Type B pancreatic cell (in vitro differentiated cells): ENCODE measurements around the gene SDC3. TPM values are rescaled to one million over a fixed set of nuclear protein-coding genes. Genes with fewer than 3 reads are reported as not detected.

Experiments
- DNase-seq: peaks from one replicate; pipeline ENCODE4 v3.0.0; 2021; ENCODE audit warnings: mixed read lengths; ENCODE audit not compliant: unreplicated experiment; ENCODE audit errors: extremely low spot score
- H3K27ac Mint-ChIP-seq: 2 replicates; pipeline ENCODE4 v1.8.0; 2021; ENCODE audit warnings: mild to moderate bottlenecking, mixed read lengths
- H3K27me3 Mint-ChIP-seq: 2 replicates; pipeline ENCODE4 v1.8.0; 2021; ENCODE audit warnings: mixed read lengths
- H3K36me3 Mint-ChIP-seq: 2 replicates; pipeline ENCODE4 v1.8.0; 2021; ENCODE audit warnings: mixed read lengths
- H3K4me1 Mint-ChIP-seq: one replicate; pipeline ENCODE4 v1.8.0; 2021; ENCODE audit warnings: mixed read lengths; ENCODE audit not compliant: unreplicated experiment
- H3K4me3 Mint-ChIP-seq: 2 replicates; pipeline ENCODE4 v1.8.0; 2021; ENCODE audit warnings: mild to moderate bottlenecking, mixed read lengths
- H3K9me3 Mint-ChIP-seq: 2 replicates; pipeline ENCODE4 v1.8.0; 2021; ENCODE audit warnings: mixed read lengths
- CTCF ChIP-seq: fragments of 200-600 bp; sonication (generic); conservative IDR thresholded peaks from 2 replicates; pipeline ENCODE4 v1.5.0; 2021; ENCODE audit warnings: antibody characterized with exemption, mild to moderate bottlenecking
- total RNA-seq: library from RNA; stranded (reverse); gene quantifications from 2 replicates; pipeline ENCODE4 v1.2.1, GENCODE V29; 2021; ENCODE audit warnings: low replicate concordance

SDC3 gene
- total RNA-seq, 1 donor from 2014 or later: 54.2 TPM

- Mint-ChIP-seq H3K27ac (peak overlapping the region; percentile 48), H3K36me3 (no peaks in the 10 kb centered on the region), H3K4me1 (peaks cover 37% of the 10 kb centered on the region), H3K4me3 (no peak overlapping the region), H3K9me3 (no peaks in the 10 kb centered on the region), H3K27me3 (no peaks in the 10 kb centered on the region)
- no peak for TF ChIP-seq CTCF
- no peak for DNase-seq
Observed at GRCh38 chr1:30879940-30880677, 28.4 kb downstream of the SDC3 start.

GRCh38 chr1:30879126-30879786, 29.3 kb downstream of the SDC3 start:
- TF ChIP-seq CTCF: no peak
- Mint-ChIP-seq H3K27me3 (no peaks in the 10 kb centered on the region), H3K4me3 (no peak overlapping the region), H3K36me3 (no peaks in the 10 kb centered on the region), H3K27ac (peak overlapping the region; percentile 48), H3K9me3 (no peaks in the 10 kb centered on the region), H3K4me1 (peaks cover 37% of the 10 kb centered on the region)
- no peak for DNase-seq

GRCh38 chr1:30878559-30878958, 30.0 kb downstream of the SDC3 start:
- Mint-ChIP-seq H3K27ac (no peak overlapping the region), H3K36me3 (peaks cover 3% of the 10 kb centered on the region)

GRCh38 chr1:30878016-30878415, 30.5 kb downstream of the SDC3 start:
- H3K27ac Mint-ChIP-seq: no peak overlapping the region
- H3K4me3 Mint-ChIP-seq: no peak overlapping the region
- H3K27me3 Mint-ChIP-seq: no peaks in the 10 kb centered on the region
- no peak for TF ChIP-seq CTCF
- no peaks in the 10 kb centered on the region for H3K9me3 Mint-ChIP-seq
- peaks cover 34% of the 10 kb centered on the region for H3K4me1 Mint-ChIP-seq
- DNase-seq: no peak
- peaks cover 4% of the 10 kb centered on the region for H3K36me3 Mint-ChIP-seq

More at GRCh38 chr1:30878559-30878958, 30.0 kb downstream of the SDC3 start:
- TF ChIP-seq CTCF: no peak
- no peak for DNase-seq
- H3K4me1 Mint-ChIP-seq: peaks cover 37% of the 10 kb centered on the region
- no peak overlapping the region for H3K4me3 Mint-ChIP-seq
- H3K9me3 Mint-ChIP-seq: no peaks in the 10 kb centered on the region
- no peaks in the 10 kb centered on the region for H3K27me3 Mint-ChIP-seq

- no peak for DNase-seq
- H3K27ac Mint-ChIP-seq: no peak overlapping the region
- no peaks in the 10 kb centered on the region for H3K9me3 Mint-ChIP-seq
Observed at GRCh38 chr1:30877205-30877912, 31.2 kb downstream of the SDC3 start.

More at GRCh38 chr1:30877205-30877912, 31.2 kb downstream of the SDC3 start:
- Mint-ChIP-seq H3K4me3 (no peak overlapping the region), H3K36me3 (peaks cover 4% of the 10 kb centered on the region), H3K27me3 (no peaks in the 10 kb centered on the region), H3K4me1 (peaks cover 30% of the 10 kb centered on the region)
- TF ChIP-seq CTCF: no peak
